ENCODE measurements around the gene WFIKKN1. TPM values are rescaled to one million over a fixed set of nuclear protein-coding genes. Genes with fewer than 3 reads are reported as not detected.

Gene WFIKKN1
- total and polyA plus RNA-seq, 2 of the 13 experiments (the other 11 are each of a cell fraction or from before 2014, with no cell fraction given): 1.7 to 4.9 TPM

DNA sequence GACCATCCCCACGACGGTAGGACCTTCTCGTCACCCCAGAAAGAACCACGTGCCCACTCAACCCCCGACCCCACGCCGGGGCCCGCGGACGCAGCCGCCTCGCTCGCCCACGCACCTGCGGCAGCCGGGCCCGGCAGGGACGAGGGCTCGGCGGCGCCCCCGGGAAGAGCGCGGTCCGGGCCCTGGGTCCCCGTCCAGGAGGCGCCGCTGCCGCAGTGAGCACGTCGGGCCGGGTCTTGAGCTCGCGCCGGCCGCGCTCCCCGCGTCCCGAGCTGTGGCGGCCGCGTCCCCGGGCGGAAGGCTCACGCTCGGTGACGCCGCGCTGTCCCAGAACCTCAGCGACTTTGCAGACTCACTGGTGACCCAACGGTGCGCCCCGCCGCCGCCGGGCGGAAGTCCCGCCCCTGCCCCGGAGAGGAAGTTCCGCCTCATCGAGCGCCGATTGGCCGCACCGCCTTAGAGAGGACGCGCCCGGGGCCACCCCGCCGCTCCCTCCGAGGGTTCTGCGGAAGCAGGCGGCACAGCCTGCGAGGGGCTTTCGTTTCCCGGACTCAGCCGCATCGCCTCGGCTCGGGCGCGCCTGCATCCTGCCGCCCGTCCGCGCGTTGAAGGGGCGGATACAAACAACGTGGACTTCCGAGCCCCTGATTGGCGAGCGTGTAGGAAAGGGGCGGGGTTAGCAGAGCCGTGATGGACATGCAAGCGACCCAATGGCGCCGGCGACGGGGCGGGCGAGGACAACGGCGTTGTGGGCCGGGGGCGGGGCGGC lies 41.7 kb upstream of the WFIKKN1 start (continued):
- TF ChIP-seq, protein P1, sequence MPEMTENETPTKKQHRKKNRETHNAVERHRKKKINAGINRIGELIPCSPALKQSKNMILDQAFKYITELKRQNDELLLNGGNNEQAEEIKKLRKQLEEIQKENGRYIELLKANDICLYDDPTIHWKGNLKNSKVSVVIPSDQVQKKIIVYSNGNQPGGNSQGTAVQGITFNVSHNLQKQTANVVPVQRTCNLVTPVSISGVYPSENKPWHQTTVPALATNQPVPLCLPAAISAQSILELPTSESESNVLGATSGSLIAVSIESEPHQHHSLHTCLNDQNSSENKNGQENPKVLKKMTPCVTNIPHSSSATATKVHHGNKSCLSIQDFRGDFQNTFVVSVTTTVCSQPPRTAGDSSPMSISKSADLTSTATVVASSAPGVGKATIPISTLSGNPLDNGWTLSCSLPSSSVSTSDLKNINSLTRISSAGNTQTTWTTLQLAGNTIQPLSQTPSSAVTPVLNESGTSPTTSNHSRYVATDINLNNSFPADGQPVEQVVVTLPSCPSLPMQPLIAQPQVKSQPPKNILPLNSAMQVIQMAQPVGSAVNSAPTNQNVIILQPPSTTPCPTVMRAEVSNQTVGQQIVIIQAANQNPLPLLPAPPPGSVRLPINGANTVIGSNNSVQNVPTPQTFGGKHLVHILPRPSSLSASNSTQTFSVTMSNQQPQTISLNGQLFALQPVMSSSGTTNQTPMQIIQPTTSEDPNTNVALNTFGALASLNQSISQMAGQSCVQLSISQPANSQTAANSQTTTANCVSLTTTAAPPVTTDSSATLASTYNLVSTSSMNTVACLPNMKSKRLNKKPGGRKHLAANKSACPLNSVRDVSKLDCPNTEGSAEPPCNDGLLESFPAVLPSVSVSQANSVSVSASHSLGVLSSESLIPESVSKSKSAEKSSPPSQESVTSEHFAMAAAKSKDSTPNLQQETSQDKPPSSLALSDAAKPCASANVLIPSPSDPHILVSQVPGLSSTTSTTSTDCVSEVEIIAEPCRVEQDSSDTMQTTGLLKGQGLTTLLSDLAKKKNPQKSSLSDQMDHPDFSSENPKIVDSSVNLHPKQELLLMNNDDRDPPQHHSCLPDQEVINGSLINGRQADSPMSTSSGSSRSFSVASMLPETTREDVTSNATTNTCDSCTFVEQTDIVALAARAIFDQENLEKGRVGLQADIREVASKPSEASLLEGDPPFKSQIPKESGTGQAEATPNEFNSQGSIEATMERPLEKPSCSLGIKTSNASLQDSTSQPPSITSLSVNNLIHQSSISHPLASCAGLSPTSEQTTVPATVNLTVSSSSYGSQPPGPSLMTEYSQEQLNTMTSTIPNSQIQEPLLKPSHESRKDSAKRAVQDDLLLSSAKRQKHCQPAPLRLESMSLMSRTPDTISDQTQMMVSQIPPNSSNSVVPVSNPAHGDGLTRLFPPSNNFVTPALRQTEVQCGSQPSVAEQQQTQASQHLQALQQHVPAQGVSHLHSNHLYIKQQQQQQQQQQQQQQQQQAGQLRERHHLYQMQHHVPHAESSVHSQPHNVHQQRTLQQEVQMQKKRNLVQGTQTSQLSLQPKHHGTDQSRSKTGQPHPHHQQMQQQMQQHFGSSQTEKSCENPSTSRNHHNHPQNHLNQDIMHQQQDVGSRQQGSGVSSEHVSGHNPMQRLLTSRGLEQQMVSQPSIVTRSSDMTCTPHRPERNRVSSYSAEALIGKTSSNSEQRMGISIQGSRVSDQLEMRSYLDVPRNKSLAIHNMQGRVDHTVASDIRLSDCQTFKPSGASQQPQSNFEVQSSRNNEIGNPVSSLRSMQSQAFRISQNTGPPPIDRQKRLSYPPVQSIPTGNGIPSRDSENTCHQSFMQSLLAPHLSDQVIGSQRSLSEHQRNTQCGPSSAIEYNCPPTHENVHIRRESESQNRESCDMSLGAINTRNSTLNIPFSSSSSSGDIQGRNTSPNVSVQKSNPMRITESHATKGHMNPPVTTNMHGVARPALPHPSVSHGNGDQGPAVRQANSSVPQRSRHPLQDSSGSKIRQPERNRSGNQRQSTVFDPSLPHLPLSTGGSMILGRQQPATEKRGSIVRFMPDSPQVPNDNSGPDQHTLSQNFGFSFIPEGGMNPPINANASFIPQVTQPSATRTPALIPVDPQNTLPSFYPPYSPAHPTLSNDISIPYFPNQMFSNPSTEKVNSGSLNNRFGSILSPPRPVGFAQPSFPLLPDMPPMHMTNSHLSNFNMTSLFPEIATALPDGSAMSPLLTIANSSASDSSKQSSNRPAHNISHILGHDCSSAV (CRISPR knock-in tag; IDR thresholded peaks at IDR 0.05; ENCODE audit: borderline replicate concordance): no peak
- peak; percentile 77 for TF ChIP-seq ATF1 (CRISPR knock-in tag; IDR thresholded peaks at IDR 0.05)
- TF ChIP-seq SP1 (IDR thresholded peaks at IDR 0.05): no peak
- TF ChIP-seq SP1 (CRISPR knock-in tag; IDR thresholded peaks at IDR 0.05): no peak; the same call in 1 of the 2 replicates
- TF ChIP-seq KDM3A (CRISPR knock-in tag; IDR thresholded peaks at IDR 0.05; ENCODE audit: low read depth): no peak
- TF ChIP-seq ISX (CRISPR knock-in tag; conservative IDR thresholded peaks at IDR 0.05): no peak
- no peak for TF ChIP-seq IKZF4 (CRISPR knock-in tag; IDR thresholded peaks at IDR 0.05; ENCODE audit: borderline replicate concordance, low read depth, not compliant biosample characterization)
- 0 out of 2 replicates have a peak, but pooled peaks have one; percentile 20 for TF ChIP-seq GPN1 (CRISPR knock-in tag; IDR thresholded peaks at IDR 0.05; ENCODE audit: borderline replicate concordance)
- no peak for TF ChIP-seq ZNF75D (CRISPR knock-in tag; IDR thresholded peaks at IDR 0.05; ENCODE audit: borderline replicate concordance)
- no peak for TF ChIP-seq MAFG (CRISPR knock-in tag; IDR thresholded peaks at IDR 0.05)
- TF ChIP-seq ZNF354B (CRISPR knock-in tag; IDR thresholded peaks at IDR 0.05): no peak
- TF ChIP-seq, protein P2, sequence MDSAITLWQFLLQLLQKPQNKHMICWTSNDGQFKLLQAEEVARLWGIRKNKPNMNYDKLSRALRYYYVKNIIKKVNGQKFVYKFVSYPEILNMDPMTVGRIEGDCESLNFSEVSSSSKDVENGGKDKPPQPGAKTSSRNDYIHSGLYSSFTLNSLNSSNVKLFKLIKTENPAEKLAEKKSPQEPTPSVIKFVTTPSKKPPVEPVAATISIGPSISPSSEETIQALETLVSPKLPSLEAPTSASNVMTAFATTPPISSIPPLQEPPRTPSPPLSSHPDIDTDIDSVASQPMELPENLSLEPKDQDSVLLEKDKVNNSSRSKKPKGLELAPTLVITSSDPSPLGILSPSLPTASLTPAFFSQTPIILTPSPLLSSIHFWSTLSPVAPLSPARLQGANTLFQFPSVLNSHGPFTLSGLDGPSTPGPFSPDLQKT (CRISPR knock-in tag; IDR thresholded peaks at IDR 0.05; ENCODE audit: borderline replicate concordance): no peak
- peak; percentile 86 for TF ChIP-seq GABPA (IDR thresholded peaks at IDR 0.05; ENCODE audit: low read depth, low read length)
- TF ChIP-seq GABPA (CRISPR knock-in tag; IDR thresholded peaks at IDR 0.05; ENCODE audit: low read depth): peak; percentile 90
- TF ChIP-seq HDAC2 (CRISPR knock-in tag; IDR thresholded peaks at IDR 0.05): no peak
- TF ChIP-seq SP2 (CRISPR knock-in tag; IDR thresholded peaks at IDR 0.05): peak; percentile 86
- TF ChIP-seq ZSCAN9 (CRISPR knock-in tag; IDR thresholded peaks at IDR 0.05; ENCODE audit: borderline replicate concordance): no peak; the same call in 1 of the 2 replicates
- no peak for TF ChIP-seq ZEB1 (IDR thresholded peaks at IDR 0.05; ENCODE audit: insufficient replicate concordance, low read depth)
- no peak for TF ChIP-seq ZNF550 (CRISPR knock-in tag; IDR thresholded peaks at IDR 0.05; ENCODE audit: borderline replicate concordance)
- no peak for TF ChIP-seq MED13 (CRISPR knock-in tag; IDR thresholded peaks at IDR 0.05)
- TF ChIP-seq SOX6 (IDR thresholded peaks at IDR 0.05): no peak
- peak; percentile 67 for TF ChIP-seq SOX6 (CRISPR knock-in tag; IDR thresholded peaks at IDR 0.05)
- TF ChIP-seq ZNF253 (CRISPR knock-in tag; IDR thresholded peaks at IDR 0.05; ENCODE audit: borderline replicate concordance): no peak
